ENCODE results near the gene CTDSPL.

DNA sequence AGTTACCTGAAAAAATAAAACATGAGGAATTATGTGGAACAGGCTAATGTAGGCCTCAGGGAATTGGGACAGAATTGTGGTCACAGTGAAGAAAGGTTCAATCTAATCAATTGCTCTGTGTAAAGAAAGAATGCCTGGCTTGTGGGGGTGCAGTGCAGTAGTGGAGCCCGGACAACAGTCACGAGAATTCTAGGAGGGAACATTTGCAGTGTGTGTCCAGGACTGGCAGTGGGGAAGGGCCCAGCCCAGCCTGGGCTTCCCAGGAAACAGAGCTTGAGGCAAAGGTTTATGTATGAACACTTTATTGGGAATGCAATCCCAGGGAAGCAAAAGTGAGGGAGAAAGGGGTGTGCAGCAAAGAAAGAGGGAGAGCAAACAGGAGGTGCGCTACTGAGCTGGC is 29.2 kb upstream of the CTDSPL start:
- no peak for TF ChIP-seq POLR2A (IDR thresholded peaks at IDR 0.05; ENCODE audit: insufficient read depth in 1 of 2, low read depth in 2 of 2, low read length in 2 of 2)
- TF ChIP-seq ZIK1 (CRISPR knock-in tag; IDR thresholded peaks at IDR 0.05; ENCODE audit: borderline replicate concordance, low read depth) = no peak
- TF ChIP-seq, protein P1, sequence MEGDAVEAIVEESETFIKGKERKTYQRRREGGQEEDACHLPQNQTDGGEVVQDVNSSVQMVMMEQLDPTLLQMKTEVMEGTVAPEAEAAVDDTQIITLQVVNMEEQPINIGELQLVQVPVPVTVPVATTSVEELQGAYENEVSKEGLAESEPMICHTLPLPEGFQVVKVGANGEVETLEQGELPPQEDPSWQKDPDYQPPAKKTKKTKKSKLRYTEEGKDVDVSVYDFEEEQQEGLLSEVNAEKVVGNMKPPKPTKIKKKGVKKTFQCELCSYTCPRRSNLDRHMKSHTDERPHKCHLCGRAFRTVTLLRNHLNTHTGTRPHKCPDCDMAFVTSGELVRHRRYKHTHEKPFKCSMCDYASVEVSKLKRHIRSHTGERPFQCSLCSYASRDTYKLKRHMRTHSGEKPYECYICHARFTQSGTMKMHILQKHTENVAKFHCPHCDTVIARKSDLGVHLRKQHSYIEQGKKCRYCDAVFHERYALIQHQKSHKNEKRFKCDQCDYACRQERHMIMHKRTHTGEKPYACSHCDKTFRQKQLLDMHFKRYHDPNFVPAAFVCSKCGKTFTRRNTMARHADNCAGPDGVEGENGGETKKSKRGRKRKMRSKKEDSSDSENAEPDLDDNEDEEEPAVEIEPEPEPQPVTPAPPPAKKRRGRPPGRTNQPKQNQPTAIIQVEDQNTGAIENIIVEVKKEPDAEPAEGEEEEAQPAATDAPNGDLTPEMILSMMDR (CRISPR knock-in tag; IDR thresholded peaks at IDR 0.05) = no peak
- no peak for TF ChIP-seq TCF7L2 (IDR thresholded peaks at IDR 0.05; ENCODE audit: low read depth, low read length)
- TF ChIP-seq THAP11 (CRISPR knock-in tag; IDR thresholded peaks at IDR 0.05) = no peak
- TF ChIP-seq CBX1 (IDR thresholded peaks at IDR 0.05; ENCODE audit: low read depth) = no peak
- no peak for TF ChIP-seq CEBPB (IDR thresholded peaks at IDR 0.05; ENCODE audit: borderline replicate concordance, low read depth, low read length)
- TF ChIP-seq KDM1A (CRISPR knock-in tag; IDR thresholded peaks at IDR 0.05) = no peak
- TF ChIP-seq, protein P2, sequence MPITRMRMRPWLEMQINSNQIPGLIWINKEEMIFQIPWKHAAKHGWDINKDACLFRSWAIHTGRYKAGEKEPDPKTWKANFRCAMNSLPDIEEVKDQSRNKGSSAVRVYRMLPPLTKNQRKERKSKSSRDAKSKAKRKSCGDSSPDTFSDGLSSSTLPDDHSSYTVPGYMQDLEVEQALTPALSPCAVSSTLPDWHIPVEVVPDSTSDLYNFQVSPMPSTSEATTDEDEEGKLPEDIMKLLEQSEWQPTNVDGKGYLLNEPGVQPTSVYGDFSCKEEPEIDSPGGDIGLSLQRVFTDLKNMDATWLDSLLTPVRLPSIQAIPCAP (CRISPR knock-in tag; IDR thresholded peaks at IDR 0.05; ENCODE audit: low read depth) = no peak

All from HepG2 (cell line).